Measurements from ENCODE around the gene ARFGEF3. TPM values are rescaled to one million over a fixed set of nuclear protein-coding genes. Genes with fewer than 3 reads are reported as not detected.

The ARFGEF3 gene
- total RNA-seq, 2 experiments from 2014 or later, result 0.05 to 0.08 TPM

Other genes with a start within 250 kb of the ARFGEF3 start
- 1 to 10 TPM; 3.8 to 3.9 TPM for gene PERP, start 54.5 kb upstream of the ARFGEF3 start, total RNA-seq
- gene PBOV1, start 56.6 kb downstream of the ARFGEF3 start, total RNA-seq, result not detected
- gene SMIM28, start 216.0 kb downstream of the ARFGEF3 start, total RNA-seq, result not detected
- 10 to 100 TPM; 40.8 to 43.5 TPM for gene HEBP2, start 242.3 kb downstream of the ARFGEF3 start, total RNA-seq

Measured in activated CD8-positive, alpha-beta T cell treated with anti-CD3 and anti-CD28 coated beads, Interleukin-2, amount 10 ng/mL, durations not matched to agents 7 days and 5 days (primary cell).